PC-9 (cell line): ENCODE data around the gene ADGRV1.

Source experiments
- CTCF ChIP-seq: fragments of 200-600 bp; sonication (generic); conservative IDR thresholded peaks from 2 replicates; pipeline ENCODE4 v1.6.1; 2017; ENCODE audit warnings: mixed run types, antibody characterized with exemption, mild to moderate bottlenecking, moderate library complexity
- EZH2 ChIP-seq: fragments of 200-600 bp; sonication (generic); IDR thresholded peaks from 2 replicates; pipeline ENCODE4 v1.8.0; 2017; ENCODE audit warnings: antibody characterized with exemption, low read depth

- TF ChIP-seq CTCF (no peak), EZH2 (no peak)
These were observed 592.0 kb downstream of the ADGRV1 start for GRCh38 chr5:91150636-91151035.
